HG02973 (cell line): Measurements from ENCODE around the gene INHBB.

Experiments
- ATAC-seq: cut with Tn5 transposase; IDR thresholded peaks from one replicate; pipeline ENCODE4 v1.9.1; 2021; ENCODE audit warnings: moderate library complexity; ENCODE audit not compliant: unreplicated experiment

The INHBB gene

DNA sequence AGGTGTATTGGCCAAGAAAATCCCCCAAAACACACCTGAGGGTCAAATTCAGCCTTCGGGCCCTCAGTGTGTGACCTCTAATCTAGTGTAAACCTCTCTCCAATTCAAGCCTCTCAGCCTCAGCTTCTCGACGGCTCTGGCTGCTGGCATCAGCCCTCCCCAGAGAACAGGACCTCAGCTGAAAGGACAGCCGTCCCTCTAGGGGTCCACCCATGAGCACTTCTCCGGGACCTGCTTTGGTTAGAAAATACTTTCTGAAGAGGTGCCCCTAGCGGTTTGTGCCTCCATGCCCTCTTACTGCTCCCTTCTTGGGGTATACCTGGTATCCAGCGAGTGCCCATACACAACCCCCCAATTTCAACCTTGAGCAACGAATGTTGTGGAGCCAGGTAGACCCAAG lies 48.8 kb downstream of the INHBB start:
- ATAC-seq: no peak

GRCh38 chr2:120395221-120396012 lies 49.5 kb downstream of the INHBB start:
- no peak for ATAC-seq

- no peak for ATAC-seq
Measured at GRCh38 chr2:120396013-120396860, 50.3 kb downstream of the INHBB start.

- no peak for ATAC-seq
Measured at GRCh38 chr2:120396861-120397811, 51.2 kb downstream of the INHBB start.

DNA sequence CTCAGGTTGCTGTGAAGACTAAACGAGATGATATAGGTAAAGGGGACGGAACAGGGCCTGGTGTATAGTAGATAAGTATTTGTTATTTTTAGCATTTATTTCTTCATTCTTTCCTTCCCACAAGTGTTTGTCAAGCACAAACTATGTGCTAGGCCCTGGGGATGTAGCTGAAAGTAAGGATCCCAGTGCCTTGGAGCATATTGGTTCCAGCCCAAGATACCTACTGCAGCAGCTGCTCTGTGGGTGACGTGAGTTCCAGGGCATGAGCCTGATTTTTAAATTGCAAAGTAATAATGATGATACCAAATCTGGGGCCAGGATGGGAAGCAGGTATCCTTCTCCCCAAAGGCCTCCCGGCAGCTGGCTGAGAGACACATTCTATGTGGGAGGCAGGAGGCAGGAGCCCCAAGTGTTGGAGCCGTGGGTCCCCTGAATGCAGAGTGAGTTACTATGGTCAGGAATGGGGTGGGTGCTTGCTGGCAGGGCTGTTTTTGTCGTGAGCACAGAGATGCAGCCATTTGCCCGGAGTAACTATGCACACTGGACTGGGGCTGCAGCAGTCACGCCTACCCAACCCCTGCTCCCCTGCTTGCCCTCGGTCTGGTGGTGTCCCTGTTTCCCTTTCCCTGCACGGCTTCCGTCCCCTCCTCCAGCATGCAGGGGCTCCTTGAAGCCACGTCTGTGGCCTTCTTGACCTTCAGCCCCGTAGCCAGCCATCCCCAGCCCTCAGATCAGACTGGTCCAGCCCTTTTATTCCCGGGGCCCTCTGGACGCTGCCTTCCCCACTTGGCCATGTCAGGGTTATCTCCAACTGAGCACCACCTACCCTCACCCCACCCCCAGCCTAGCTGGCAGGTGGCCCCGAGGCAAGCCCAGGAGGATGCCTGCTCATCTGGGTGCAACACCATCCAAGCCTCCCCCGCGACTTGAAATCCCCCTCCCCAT lies 52.4 kb downstream of the INHBB start:
- no peak for ATAC-seq

DNA sequence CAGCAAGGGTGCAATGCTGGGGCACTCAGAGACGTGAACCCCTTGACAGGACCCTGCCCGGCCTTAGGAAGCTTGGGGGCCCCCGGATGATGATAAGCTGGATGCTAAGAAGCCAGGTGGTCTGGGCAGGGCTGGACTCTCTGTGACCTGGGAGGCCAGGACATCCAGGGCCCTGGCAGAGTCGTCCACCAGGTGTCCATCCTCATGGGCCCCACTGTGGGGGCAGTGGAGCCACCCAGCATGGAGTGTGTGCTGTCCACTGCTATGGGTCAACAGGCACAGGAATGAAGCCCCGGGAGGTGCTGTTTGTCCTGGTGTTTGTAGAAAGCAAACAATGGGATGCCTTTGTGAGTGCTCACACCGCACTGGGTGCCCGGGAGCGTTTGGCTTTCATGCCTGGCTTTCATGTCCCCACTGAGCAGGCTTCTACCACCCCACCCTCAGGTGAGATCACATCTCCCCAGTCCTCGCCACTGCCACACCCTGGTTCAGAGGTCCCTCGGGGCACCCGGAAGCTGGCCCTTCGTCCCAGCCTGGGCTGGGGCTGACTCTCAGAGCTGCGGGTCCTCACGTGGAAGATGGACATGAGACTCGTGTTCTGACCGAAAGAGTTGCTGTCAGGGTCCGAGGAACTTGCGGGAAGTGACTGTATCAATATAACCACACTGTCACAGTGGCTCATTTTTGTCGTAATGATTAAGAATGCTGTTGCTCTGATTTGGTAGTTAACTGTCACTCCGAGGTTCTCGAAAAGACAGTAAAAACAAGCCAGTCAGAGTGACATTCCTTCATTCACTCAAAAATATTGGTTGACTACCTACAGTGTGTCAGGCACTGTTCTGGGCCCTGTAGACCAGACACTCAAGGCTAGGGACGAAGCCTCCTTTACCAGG lies 53.3 kb downstream of the INHBB start:
- no peak for ATAC-seq

GRCh38 chr2:120399889-120400240 lies 53.9 kb downstream of the INHBB start:
- no peak for ATAC-seq

- no peak for ATAC-seq
Measured at GRCh38 chr2:120400551-120400950, 54.6 kb downstream of the INHBB start.
